Osteoblast (primary cell): ENCODE measurements around the gene AADACL4. TPM values are rescaled to one million over a fixed set of nuclear protein-coding genes. Genes with fewer than 3 reads are reported as not detected.

Experiments used
- DNase-seq: peaks from one replicate; pipeline ENCODE4 v3.0.0; 2011; ENCODE audit warnings: low spot score, mixed read lengths; ENCODE audit not compliant: insufficient read length; ENCODE audit errors: missing footprints
- H2AFZ ChIP-seq: 2 replicates; pipeline ENCODE4 v1.6.0; 2011; ENCODE audit warnings: mild to moderate bottlenecking, low read length
- H3K27ac ChIP-seq: 2 replicates; pipeline ENCODE4 v1.5.1; 2011; ENCODE audit warnings: mild to moderate bottlenecking, low read depth, low read length, moderate library complexity
- H3K27me3 ChIP-seq: 2 replicates; pipeline ENCODE4 v1.6.0; 2012; ENCODE audit warnings: mild to moderate bottlenecking, control low read depth, inconsistent platforms, low read length, moderate library complexity; ENCODE audit not compliant: insufficient read depth
- H3K36me3 ChIP-seq: 2 replicates; pipeline ENCODE4 v1.5.1; 2011; ENCODE audit warnings: mild to moderate bottlenecking, low read length, control low read depth, moderate library complexity; ENCODE audit not compliant: insufficient read depth
- H3K4me1 ChIP-seq: 2 replicates; pipeline ENCODE4 v1.5.1; 2011; ENCODE audit warnings: mild to moderate bottlenecking, low read length, control low read depth, moderate library complexity; ENCODE audit not compliant: insufficient read depth
- H3K4me2 ChIP-seq: 2 replicates; pipeline ENCODE4 v1.6.0; 2011; ENCODE audit warnings: mild to moderate bottlenecking, low read length; ENCODE audit not compliant: insufficient read depth
- H3K4me3 ChIP-seq: fragments of 200-600 bp; sonication (generic); 3 replicates; pipeline ENCODE4 v1.5.1; 2012; ENCODE audit warnings: mild to moderate bottlenecking, low read length, inconsistent platforms; ENCODE audit not compliant: insufficient read depth
- H3K79me2 ChIP-seq: 2 replicates; pipeline ENCODE4 v1.6.0; 2012; ENCODE audit warnings: mild to moderate bottlenecking, low read length, control low read depth, inconsistent platforms; ENCODE audit not compliant: insufficient read depth
- H3K9me3 ChIP-seq: 2 replicates; pipeline ENCODE4 v1.5.1; 2011; ENCODE audit warnings: low read depth, low read length, control low read depth
- H4K20me1 ChIP-seq: 2 replicates; pipeline ENCODE4 v1.6.0; 2012; ENCODE audit warnings: mild to moderate bottlenecking, low read length, control low read depth; ENCODE audit not compliant: insufficient read depth
- total RNA-seq: library from RNA; depleted of rRNA; stranded (reverse); fragments of >200 nt; gene quantifications from 2 replicates; pipeline ENCODE4 v1.2.3, GENCODE V29; 2012
- TF ChIP-seq, protein P1 (sequence below): IDR thresholded peaks from 2 replicates; pipeline ENCODE4 v1.5.1; 2011; ENCODE audit warnings: mild to moderate bottlenecking, low read depth, low read length, moderate library complexity; ENCODE audit errors: extremely low read depth

AADACL4 gene
- total RNA-seq, 1 donor, result not detected

DNA sequence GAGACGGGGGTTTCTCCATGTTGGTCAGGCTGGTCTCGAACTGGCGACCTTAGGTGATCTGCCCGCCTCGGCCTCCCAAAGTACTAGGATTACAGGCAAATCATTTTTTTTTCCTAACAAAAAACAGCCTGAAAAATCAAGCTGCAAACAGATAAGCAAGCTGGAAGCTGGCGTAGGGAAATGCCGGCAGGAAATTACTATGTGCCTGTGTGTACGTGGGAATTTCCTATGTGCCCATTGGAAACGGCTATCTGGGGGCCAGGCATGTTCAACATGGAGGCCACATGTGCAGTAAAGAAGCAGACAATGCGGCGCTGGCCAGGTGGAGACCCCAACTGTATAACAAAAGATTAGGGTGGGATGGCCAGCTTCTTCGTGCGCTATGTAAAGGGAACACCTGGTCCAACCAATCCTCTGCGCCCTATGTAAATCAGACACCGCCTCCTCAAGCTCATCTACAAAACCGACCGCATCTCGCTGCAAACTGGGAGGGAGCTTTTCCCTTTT, 9.1 kb upstream of the AADACL4 start:
- peaks cover 2% of the 10 kb centered on the region for H3K9me3 ChIP-seq
- DNase-seq, result no peak
- H3K79me2 ChIP-seq, result no peaks in the 10 kb centered on the region
- TF ChIP-seq, protein P1, sequence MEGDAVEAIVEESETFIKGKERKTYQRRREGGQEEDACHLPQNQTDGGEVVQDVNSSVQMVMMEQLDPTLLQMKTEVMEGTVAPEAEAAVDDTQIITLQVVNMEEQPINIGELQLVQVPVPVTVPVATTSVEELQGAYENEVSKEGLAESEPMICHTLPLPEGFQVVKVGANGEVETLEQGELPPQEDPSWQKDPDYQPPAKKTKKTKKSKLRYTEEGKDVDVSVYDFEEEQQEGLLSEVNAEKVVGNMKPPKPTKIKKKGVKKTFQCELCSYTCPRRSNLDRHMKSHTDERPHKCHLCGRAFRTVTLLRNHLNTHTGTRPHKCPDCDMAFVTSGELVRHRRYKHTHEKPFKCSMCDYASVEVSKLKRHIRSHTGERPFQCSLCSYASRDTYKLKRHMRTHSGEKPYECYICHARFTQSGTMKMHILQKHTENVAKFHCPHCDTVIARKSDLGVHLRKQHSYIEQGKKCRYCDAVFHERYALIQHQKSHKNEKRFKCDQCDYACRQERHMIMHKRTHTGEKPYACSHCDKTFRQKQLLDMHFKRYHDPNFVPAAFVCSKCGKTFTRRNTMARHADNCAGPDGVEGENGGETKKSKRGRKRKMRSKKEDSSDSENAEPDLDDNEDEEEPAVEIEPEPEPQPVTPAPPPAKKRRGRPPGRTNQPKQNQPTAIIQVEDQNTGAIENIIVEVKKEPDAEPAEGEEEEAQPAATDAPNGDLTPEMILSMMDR, result no peak
- no peak overlapping the region for H2AFZ ChIP-seq
- no peak overlapping the region for H3K4me2 ChIP-seq
- H3K36me3 ChIP-seq, result no peaks in the 10 kb centered on the region
- H3K27me3 ChIP-seq, result no peaks in the 10 kb centered on the region
- peaks cover 12% of the 10 kb centered on the region for H3K4me1 ChIP-seq
- H3K4me3 ChIP-seq, result no peak overlapping the region
- no peaks in the 10 kb centered on the region for H4K20me1 ChIP-seq
- no peak overlapping the region for H3K27ac ChIP-seq

DNA sequence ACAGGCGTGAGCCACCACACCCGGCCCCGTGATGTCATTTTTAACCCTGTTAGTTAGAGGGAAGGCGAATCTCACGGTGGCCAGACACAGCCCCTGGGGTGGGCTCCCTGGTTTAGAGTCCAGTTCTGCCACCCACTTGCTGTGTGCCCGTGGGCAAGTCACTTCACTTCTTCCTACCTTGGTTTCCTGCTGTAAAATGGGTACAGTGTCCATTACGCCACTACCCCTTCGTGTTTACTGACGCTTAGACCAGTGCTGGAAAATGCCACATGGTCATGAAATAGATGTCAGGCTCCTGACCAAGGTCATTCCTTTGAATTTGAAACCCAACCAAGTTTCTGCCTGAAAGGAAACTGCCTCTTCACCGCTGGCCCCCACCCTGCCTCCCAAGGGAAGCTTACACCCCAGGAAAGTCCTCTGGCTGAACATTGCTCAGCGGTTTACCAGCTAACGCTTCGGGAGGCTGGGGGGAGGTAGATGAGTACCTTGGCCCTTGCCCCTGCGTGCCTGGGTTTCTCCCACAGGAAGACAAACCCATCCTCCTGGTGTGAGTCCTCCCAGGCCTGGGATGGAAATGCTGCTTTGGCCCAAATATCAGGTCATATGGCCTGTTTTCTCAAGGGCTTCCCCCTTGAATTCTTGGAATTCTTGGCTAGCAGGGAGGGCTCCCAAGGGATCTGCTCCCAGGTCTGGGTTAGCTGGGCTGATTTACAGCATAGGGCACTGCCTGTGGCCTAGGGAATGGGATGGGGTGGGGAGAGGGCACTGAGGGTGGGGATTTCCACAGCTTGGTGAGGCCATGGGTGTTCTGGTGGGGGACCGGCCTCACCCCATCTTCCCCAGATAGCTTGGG, 7.6 kb upstream of the AADACL4 start:
- Histone ChIP-seq H3K4me3 (no peak overlapping the region), H3K27me3 (no peaks in the 10 kb centered on the region), H3K9me3 (peaks cover 5% of the 10 kb centered on the region), H3K4me1 (peaks cover 12% of the 10 kb centered on the region), H3K4me2 (no peak overlapping the region), H2AFZ (no peak overlapping the region), H4K20me1 (no peaks in the 10 kb centered on the region), H3K36me3 (no peaks in the 10 kb centered on the region), H3K79me2 (no peaks in the 10 kb centered on the region), H3K27ac (peak overlapping the region; percentile 53)
- TF ChIP-seq, protein P1, result no peak
- DNase-seq, result peak; percentile 95

DNA sequence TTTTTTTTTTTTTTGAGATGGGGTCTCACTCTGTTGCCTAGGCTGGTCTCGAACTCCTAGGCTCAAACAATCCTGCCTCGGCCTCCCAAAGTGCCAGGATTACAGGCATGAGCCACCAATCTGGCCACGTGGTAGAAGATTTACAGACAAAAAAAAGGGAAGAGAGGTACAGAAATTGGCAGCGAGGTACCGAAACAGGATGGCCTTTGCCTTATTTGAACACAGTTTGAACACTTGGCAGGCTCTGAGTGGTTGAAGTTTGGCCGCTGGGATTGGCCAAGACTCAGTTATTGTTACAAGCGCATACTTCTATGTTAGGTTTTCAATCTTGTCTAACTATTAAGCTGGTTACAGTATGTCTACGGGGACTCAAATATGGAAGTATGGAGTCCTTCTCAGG, 6.2 kb upstream of the AADACL4 start:
- Histone ChIP-seq H3K4me3 (no peak overlapping the region), H3K27me3 (no peaks in the 10 kb centered on the region), H3K79me2 (no peaks in the 10 kb centered on the region), H3K9me3 (peaks cover 5% of the 10 kb centered on the region), H4K20me1 (no peaks in the 10 kb centered on the region), H3K36me3 (no peaks in the 10 kb centered on the region), H3K27ac (no peak overlapping the region), H3K4me2 (no peak overlapping the region), H3K4me1 (peaks cover 12% of the 10 kb centered on the region), H2AFZ (no peak overlapping the region)
- TF ChIP-seq, protein P1, result no peak
- no peak for DNase-seq

DNA sequence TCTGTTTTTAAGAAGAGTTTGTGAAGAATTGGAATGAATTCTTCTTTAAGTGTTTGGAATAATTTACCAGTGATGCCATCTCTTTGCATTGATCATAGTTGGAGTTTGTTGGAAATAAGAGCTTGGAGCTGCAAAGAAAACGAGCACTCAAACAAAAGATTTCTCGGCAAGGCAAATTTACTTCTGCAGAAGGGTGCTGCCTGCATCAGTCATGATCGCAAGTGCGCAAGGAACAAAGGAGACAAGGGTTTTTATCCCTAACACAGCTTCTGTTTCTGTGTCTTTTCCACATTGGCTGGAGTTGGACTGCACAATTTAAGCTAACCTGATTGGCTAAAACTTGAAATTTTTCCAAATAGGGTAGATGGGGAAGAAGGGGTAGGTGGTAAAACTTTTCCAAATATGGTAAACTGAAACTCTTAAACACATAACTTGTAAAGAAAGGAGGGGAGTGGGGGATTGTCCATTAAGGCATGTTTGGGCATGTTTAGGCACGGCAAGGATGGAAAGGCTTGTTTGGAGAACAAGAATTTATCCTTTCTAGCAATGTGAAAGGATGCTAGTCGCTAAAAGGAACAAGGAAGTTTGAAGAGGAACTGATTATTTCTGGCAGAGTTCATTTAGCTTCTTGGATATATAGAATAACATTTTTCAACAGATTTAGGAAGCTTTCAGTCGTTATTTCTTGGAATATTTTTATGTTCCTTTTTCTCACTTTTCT, 3.5 kb upstream of the AADACL4 start:
- Histone ChIP-seq H4K20me1 (no peaks in the 10 kb centered on the region), H3K9me3 (peaks cover 5% of the 10 kb centered on the region), H3K79me2 (no peaks in the 10 kb centered on the region), H3K36me3 (no peaks in the 10 kb centered on the region), H3K27me3 (peaks cover 13% of the 10 kb centered on the region), H2AFZ (no peak overlapping the region), H3K4me2 (no peak overlapping the region), H3K4me1 (peaks cover 12% of the 10 kb centered on the region), H3K27ac (no peak overlapping the region), H3K4me3 (no peak overlapping the region)
- TF ChIP-seq, protein P1, result no peak
- DNase-seq, result no peak
